NCI-H1105 (cell line): Measurements from ENCODE around the gene SIGLECL1.

Experiments
- DNase-seq: peaks from one replicate; lab custom pipeline; 2025; lab: John Stamatoyannopoulos, UW

Gene SIGLECL1

DNA sequence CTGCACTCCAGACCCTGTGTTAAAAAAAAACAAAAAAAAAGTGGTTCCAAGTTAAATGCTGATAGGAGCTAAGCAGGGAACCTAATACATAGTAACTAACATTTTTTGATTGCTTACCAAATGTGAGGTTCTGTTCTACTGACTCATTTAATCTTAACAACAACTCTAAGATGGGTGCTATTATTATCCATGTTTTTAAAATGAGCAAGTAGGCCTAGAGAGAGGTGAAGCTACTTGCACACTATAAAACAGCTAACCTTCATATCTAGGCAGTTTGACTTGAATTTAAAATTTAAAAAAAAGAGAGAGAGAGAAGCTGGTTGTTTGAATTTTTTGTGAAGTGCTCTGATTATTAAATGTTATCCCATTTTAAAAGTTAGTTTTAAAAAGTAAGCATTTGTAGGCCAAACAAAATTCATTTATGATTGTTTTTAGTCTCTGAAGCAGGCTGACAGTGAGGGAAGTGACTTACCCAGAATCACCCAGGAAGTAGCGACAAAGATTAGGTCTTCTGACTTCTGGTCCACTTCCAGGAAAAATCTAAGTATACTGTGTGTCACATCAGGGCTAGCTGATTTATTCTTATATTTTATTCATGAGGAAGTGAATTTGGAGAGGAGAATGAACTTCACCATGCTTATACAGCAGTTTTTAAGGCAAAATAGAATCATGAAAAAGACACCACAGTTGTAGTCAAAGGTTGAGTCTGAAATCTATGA, 2.4 kb downstream of the SIGLECL1 start:
- DNase-seq, result no peak

DNA sequence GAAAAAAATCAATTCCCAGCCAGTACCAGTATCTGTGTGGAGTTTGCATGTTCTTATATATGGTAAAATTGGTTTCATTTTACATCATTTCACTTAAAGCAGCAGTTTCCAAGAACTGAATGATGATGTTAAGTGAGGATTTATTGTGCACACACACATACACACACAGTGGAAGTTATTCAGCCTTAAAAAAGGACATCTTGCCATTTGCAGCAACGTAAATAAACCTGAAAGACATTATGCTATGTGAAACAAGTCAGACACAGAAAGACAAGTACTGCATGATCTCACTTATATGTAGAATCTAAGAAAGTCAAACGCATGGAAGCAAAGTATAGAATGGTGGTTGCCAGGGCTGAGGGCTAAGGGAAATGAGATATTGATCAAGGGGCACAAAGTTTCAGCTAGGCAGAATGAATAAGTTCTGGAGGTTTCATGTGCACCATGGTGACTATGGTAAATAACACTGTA, 5.3 kb downstream of the SIGLECL1 start:
- no peak for DNase-seq

DNA sequence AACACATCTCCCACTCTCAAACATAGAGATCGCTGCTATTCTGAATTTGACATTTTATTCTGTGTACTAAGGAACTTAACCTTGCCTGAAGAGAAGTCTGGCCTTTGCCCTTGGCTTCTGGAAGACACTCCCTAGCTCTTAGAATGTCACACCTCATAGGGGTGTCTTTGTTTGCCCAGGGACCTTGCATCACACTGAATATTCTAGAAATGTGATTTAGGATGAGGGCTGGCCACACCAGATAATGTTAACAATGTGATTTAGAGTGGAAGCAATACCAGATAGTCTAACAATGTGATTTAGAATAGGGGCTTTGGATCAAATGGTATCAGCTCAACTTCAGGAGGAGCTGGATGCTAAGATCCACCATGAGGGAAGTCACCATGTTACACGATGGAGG, 6.6 kb downstream of the SIGLECL1 start:
- no peak for DNase-seq

DNA sequence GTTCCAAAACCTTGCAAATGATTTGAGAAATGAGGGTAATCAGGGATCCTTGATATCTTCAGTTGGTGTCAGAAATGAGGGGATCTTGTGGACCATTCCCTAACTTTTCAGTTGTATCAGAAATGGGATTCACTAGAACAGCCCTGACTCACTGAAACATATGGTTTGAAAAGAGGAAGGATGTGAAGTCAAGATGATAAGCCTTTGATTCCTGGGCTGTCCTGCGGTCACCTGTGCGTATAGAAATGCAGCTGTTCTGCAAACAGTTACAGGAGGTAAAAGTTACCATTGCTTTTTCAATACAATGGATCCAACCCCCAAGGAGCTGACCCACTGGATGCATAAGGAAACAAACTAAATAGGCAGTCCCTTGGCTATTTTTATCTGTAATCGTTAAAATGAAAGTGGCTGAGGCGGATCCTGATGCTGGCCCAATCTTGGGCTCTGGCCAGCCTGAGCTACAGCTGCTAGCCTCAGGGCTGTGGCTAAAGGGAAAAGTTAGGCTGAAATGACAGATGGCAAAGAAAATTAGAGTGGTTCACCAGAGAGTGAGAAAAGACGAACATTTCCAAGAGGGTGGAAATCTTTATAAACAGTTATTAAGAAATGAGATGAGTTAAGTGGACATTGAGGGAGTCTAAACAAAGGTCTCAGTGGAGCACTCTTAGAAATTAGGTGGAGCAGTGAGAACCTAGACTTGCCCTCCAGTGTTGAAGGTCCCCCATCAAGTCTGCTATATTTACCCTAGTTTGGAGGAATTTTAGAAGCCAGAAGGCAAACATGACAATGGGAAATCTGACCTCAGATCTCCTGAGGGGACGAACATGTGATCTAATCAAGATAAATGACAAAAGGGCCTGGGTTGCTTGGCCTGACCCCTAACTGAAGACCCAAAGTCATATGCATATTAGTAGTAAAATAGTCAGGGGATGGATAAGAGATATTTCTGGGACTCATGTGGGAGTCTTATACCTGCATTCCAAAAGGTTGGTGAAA, 7.6 kb downstream of the SIGLECL1 start:
- DNase-seq, result no peak

DNA sequence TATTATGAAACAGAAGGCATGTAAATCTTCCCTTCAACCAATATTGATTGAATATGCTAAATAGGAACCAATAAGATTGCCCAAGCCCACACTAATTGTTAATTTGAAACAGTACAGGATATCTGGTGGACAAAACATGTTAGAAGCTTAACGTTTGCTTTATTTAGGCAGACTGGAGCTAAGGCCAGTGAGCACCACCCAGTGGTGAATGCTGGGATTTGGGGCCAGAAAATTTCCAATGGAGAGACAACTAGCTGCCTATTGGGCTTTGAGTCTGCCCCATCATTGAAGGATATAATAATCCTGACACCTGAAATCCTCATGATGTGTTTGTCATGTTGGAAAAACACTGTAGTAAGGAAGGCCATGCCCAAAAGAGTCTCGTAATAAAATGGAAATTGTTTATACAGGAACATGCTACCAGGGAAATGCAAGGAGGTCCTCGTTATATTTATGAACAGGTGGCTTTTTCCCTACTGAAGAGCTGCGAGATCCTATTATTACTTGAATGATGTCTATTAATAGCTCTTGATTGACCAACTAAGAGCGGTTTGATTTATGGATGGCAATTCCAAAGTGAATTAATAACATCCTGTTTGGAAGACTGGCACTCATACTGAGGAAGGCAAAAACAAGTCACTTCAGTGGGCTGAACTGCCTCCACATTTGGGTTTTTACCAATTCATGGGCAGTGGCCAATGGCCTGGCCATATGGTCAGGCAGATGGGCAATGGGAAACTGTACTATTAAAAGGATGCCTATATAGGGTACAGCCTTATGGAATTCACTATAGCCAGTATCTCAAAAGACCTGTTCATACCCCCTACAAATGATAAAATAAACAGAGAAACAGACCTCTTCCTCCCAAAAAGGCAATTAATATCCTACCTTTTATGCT, 8.7 kb downstream of the SIGLECL1 start:
- peak; percentile 10 for DNase-seq

DNA sequence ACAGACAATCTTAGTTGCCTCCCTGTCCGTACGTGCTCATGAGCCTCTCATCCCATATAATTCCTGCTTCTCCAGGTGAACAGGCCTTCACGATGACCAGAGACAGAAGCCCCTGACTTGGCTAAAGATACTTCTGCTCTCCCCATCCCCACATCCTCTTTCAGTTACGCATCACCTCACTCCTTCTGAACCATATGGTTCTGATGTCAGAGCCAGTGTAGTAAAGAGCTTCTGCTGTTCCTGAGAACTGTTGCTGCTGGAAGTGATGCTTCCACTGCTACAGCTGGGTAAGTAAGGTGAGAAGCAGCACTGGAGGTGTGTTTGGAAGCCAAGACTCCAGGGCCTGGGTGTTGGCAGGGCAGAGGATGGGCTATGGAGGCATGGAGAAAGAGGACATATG, 12.9 kb downstream of the SIGLECL1 start:
- no peak for DNase-seq

DNA sequence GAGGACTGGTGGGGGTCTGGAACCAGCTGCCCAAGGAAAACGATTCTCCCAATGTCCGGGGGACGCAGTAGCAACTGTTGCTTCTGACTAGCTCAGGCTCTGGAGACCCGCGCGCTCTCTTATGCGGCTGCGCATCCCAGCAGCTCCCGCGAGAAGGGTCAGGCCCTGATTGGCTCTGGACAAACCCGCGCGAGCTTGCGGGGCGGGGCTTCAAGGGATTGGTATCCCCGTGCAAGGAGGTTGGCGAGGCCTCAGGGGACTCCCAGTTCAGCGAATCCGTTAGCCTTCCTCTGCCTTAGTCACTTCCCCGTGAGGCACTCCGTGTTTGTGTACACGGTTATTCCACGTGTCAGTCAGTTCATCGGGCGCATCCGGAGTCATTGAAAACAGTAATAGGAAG, 20.2 kb downstream of the SIGLECL1 start:
- DNase-seq, result no peak

DNA sequence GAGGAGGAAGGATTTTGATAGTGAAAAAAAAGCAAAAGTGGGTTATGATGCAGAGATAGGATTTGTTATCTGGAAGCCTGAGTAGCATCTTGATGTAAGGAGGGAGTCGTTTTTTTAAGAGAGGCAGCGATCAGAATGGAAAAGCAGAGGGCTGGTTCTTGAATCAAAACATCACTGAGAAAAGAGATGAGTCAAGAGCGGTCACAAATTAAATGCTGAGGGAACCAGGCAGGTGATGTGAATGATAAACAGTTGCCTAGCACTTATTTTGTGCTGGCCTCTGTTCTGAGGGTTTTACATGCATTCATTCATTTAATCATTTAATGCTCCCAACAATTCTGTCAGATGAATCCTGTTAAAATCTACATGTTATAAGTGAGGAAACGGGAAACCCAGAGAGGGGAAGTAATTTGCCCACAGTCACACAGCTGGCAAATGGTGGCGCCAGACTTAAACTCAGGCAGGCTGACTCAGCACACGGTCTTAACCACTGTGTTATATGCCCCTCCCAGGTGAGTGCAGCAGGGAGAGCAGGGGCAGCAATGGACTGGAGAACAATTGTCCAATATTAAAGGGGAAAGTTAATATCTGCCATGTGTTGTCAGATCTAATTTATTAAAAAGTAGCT, 21.4 kb downstream of the SIGLECL1 start:
- DNase-seq, result no peak

DNA sequence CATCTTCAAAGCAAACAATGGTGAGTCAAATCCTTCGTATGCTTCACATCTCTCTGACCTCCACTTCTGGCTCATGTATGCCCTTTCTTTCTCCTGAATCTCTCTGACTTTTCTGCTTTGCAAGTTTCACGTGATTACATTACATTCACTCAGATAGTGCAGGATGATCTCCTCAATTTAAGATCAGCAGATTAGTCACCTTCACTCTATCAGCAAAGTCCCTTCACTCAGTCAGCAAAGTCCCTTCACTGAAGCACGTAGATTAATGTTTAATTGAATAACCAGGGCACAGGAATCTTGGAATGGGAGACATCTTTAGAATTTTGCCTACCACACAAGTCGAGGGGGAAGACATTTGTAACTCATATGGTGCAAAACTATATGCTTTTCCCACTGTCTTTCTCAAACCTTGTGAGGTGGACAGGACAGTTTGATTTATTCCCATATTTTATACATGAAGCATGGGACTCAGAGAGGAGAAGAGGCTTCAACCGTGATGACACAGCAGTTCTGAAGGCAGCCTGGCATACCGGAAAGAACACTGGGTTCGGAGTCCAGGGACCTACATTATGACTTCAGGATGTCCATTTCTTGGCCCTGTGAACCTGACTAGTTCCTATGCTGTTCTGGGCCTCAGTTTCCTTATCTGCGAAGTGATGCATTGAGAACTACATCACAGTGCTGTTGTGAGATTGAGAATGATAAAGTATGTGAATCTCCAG, 23.3 kb downstream of the SIGLECL1 start:
- DNase-seq, result no peak

DNA sequence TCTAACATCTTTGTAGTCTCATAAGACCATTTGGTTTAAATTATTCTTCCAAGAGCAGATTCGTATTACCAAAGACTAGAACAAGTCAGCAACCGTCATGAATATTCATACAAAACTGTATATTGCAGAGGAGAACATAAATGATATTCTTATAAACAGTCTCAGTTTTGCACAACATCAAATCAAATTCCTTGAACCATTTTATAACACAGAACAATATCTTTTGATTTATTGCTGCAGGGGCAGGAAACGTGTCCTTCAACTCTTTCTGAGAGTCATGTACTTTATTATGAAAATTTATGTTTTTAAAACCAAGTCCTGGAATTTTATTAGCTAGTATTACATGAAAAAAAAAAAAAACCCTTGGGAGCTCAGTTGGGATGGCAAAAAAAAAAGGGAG, 26.2 kb downstream of the SIGLECL1 start:
- DNase-seq, result no peak

DNA sequence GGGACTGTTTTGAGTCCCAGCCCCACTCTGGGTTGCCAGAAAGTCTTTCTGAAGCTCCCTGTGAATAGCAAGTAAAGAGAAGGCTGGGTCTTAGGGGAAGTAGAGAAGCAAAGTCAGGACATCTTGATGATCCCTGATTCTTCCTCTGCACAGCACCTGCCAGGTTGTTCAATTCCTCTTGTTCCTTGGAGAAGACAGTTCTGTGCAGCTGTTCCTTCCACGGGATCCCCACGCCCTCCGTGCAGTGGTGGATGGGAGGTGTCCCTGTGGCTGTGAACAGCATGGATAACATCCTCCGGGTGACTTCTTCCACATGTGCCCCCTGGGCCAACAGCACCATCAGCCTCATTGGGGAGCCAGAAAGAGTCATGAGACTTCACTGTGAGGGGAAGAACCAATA, 31.5 kb downstream of the SIGLECL1 start:
- DNase-seq, result no peak

DNA sequence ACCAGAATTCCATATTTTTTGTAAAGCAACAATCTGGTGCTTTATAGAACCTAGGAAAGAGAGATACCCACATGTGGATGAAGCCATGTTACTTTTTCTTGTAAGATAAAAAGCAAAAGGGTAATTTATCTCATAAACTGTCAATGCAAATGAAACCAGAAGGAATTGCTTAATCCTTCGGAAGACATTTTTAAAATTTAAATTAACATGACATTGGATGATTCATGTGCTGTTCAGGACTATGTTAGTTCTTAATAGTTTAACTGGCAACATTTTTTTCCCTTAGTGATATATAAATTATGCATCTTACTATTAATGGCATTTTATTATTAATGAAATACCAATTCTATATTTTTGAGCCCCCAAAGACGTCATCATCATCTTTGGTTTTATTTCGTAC, 34.8 kb downstream of the SIGLECL1 start:
- DNase-seq, result no peak

DNA sequence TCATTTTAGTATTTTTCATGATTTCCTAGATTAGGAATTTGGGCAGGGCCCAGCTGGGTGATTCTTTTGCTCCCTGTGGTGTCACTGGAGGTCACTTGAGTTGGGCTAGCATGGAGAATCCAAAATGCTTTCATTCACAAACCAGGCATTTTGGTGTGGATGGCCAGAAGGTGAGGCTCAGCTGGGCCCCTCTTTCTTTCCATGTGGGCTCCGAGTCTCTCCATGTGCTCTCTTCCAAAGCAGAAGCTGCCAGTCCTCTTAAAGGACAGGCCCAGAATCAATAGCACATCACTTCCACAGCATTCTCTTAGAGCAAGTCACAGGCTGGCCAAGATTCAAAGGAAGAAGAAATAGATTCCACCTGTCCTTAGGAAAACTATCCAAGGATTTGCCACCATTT, 38.8 kb downstream of the SIGLECL1 start:
- no peak for DNase-seq

DNA sequence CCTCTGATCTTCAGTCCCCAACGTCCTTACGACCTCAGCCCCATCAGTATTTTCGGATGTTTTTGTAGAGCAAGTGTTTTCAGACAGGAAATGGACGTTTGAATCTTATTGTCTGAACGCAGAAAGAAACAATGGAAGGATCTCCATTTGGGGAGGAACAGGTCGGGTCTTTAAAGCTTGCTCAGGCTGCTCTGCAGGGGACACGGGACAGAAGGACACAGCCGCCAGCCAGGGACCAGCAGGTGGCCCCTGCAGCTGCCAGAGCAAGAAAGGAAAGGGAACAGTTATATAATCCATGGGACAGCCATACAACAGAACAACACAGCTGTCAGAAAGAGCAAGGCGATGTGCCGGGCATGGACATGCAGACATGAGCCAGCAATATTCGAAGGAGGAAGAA, 42.1 kb downstream of the SIGLECL1 start:
- no peak for DNase-seq

DNA sequence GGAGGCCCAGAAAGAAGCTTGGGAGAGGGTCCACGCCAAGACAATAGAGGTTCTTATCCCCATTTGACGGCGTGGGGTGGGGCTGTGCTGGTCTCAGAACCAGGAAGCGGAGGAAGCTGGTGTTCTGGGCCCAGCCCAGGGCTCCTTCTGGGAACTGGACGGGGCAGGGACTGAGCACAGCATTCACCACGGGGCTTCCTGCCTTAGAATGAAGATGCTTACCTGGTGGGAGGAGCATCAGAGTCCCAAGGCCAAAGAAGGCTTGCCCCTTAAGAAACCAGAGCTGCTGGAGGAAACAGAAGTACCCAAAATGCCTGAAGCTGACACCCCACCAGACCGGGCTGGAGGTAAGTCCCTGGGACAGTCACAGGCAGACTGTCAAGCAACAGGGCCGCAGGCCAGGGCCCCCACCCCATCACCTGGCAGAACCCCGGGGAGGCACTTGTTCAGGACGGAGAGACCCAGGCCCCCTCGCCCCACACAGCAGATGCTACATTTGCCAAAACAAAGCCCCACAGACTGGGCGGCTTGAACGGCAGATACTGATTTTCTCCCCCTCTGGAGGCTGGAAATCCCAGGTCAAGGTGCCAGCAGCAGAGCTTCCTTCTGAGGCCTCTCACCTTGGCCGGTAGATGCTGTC, 42.8 kb downstream of the SIGLECL1 start:
- DNase-seq, result no peak

DNA sequence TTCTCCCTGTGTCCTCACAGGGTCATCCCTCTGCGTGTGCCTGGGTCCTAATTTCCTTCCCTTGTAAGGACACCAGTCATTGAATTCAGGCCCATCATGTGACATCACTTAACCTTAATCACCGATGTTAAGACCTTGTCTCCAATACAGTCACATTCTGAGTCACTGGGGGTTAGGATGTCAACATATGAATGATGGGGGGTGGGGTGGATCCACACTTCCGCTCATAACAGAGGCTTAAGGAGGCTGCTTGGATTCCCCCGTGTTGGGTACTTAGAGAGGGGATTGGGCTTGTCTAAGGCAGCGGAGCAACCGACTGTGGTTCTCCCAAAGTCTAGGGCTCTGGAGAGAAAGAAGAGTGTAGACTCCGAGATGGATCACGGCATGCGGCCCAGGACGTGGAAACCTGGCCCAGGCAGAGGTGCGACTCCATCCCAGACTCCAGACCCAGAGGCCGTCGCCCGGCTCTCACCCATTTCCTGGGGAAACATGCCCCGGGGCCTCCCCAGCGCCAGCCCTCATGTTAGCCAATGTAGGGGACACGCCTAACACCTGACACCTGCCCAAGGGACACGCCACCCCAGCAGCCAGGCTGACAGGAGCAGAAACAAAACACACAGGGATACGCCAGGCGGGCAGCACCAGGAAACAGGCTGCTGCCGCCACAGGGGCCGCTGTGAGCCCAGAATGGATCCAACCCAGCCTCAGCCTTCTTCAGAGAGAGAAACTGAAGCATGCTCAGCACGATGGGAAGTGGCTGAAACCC, 43.5 kb downstream of the SIGLECL1 start:
- no peak for DNase-seq

DNA sequence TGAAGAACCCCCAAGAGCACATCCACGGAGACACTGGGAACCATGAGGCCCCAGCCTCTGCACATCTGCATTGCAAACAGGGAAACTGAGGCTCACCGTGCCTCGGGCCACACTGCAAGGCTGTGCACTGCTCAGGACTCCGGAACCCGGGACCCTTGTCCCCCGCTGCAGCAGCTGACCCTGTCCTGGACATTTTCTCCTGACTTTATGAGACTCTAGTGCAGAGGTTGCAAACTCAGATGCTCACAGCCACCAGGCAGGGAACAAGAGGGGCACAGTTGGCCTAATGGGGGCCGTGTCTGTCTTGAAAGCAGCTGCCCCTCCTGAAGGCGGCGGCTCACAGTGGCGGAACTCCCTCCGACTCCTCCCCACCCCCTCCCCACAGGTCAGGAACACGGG, 44.1 kb downstream of the SIGLECL1 start:
- no peak for DNase-seq

DNA sequence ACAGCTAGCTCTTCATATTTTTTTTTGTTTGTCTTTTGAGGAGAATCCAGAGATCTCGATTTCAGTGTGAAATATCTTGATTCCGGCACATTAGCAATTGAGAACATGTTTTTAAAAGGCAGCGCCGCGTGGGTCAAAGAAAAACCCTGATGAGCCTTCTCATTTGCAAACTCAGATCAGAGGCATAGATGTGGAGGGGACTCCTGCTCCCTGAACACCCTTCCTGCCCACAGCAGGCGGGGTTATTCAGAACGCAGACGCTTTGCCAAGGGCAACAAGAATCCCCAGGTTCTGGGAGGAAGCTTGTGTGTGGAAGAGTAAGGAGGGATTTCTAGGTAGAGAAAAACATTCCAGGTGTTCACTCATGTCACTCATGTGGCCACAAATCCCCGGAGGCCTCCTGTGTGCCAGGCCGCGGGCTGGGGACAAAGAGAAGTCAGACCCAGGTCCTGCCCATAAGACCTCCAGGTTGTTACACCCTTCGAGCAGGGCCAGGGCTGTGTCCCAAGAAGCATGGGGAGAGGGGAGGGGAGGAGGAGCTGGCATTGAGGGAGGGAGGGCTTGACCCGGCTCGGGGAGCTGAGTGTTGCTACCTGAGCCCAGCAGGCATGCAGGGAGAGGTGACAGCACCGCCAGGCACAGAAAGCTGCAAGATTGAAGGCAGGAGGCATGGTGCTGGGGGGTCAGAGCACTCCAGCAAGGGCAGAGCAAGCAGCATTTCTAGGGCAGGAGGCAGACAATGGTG, 44.7 kb downstream of the SIGLECL1 start:
- no peak for DNase-seq
